Astrocyte (in vitro differentiated cells and primary cell): ENCODE results near the gene OVOL1. TPM values are rescaled to one million over a fixed set of nuclear protein-coding genes. Genes with fewer than 3 reads are reported as not detected.
"Not testable (repeated sequence)": the region's sequence is repeated elsewhere in the genome, so short reads cannot be mapped to it uniquely, and the experiment has no call there.

Source experiments
- DNase-seq: peaks from one replicate; pipeline ENCODE4 v3.0.0-alpha.2; 2010; ENCODE audit warnings: low read depth
- FAIRE-seq: peaks from 2 replicates; lab custom pipeline; 2011; peaks lifted over from hg19 to GRCh38; lab: Jason Lieb, UNC
- H2AFZ ChIP-seq: 2 replicates; pipeline ENCODE4 v1.6.0; 2012; ENCODE audit warnings: low read depth, low read length, inconsistent platforms
- H3K27ac ChIP-seq: 2 replicates; pipeline ENCODE4 v1.5.1; 2011; ENCODE audit warnings: low read depth, low read length, inconsistent platforms
- H3K27me3 ChIP-seq: 2 replicates; pipeline ENCODE4 v1.6.0; 2011; ENCODE audit warnings: low read length, inconsistent platforms; ENCODE audit not compliant: insufficient read depth
- H3K36me3 ChIP-seq: 2 replicates; pipeline ENCODE4 v1.5.1; 2011; ENCODE audit warnings: low read length, inconsistent platforms; ENCODE audit not compliant: insufficient read depth
- H3K4me1 ChIP-seq: 2 replicates; pipeline ENCODE4 v1.5.1; 2011; ENCODE audit warnings: low read length, inconsistent platforms; ENCODE audit not compliant: insufficient read depth
- H3K4me2 ChIP-seq: 2 replicates; pipeline ENCODE4 v1.6.0; 2012; ENCODE audit warnings: low read length, inconsistent platforms
- H3K4me3 ChIP-seq: 2 replicates; pipeline ENCODE4 v1.5.1; 2011; ENCODE audit warnings: low read depth, mild to moderate bottlenecking, low read length, inconsistent platforms; ENCODE audit not compliant: insufficient read depth
- H3K79me2 ChIP-seq: 2 replicates; pipeline ENCODE4 v1.6.0; 2012; ENCODE audit warnings: mild to moderate bottlenecking, low read length, inconsistent platforms; ENCODE audit not compliant: insufficient read depth
- H3K9ac ChIP-seq: 2 replicates; pipeline ENCODE4 v1.6.0; 2012; ENCODE audit warnings: mild to moderate bottlenecking, low read length, inconsistent platforms
- H3K9me3 ChIP-seq: 2 replicates; pipeline ENCODE4 v1.5.1; 2012; ENCODE audit warnings: low read depth, mild to moderate bottlenecking, low read length, inconsistent platforms; ENCODE audit not compliant: insufficient read depth
- H4K20me1 ChIP-seq: 2 replicates; pipeline ENCODE4 v1.6.0; 2012; ENCODE audit warnings: low read length, inconsistent platforms; ENCODE audit not compliant: insufficient read depth
- H3K27ac Mint-ChIP-seq: one replicate; pipeline ENCODE4 v1.8.0; 2021; ENCODE audit warnings: mild to moderate bottlenecking, mixed read lengths; ENCODE audit not compliant: unreplicated experiment
- H3K27me3 Mint-ChIP-seq: one replicate; pipeline ENCODE4 v1.8.0; 2021; ENCODE audit warnings: low read depth, mixed read lengths; ENCODE audit not compliant: unreplicated experiment
- H3K36me3 Mint-ChIP-seq: one replicate; pipeline ENCODE4 v1.8.0; 2021; ENCODE audit warnings: low read depth, mixed read lengths; ENCODE audit not compliant: unreplicated experiment
- H3K4me1 Mint-ChIP-seq: one replicate; pipeline ENCODE4 v1.8.0; 2021; ENCODE audit warnings: low read depth, mixed read lengths; ENCODE audit not compliant: unreplicated experiment
- H3K4me3 Mint-ChIP-seq: one replicate; pipeline ENCODE4 v1.8.0; 2021; ENCODE audit warnings: mild to moderate bottlenecking, moderate library complexity, mixed read lengths; ENCODE audit not compliant: unreplicated experiment
- H3K9me3 Mint-ChIP-seq: one replicate; pipeline ENCODE4 v1.8.0; 2021; ENCODE audit warnings: mild to moderate bottlenecking, mixed read lengths; ENCODE audit not compliant: unreplicated experiment
- CTCF ChIP-seq: IDR thresholded peaks from 2 replicates; pipeline ENCODE4 v1.5.1; 2011; ENCODE audit warnings: low read depth, mild to moderate bottlenecking, inconsistent platforms, low read length, moderate library complexity; ENCODE audit not compliant: insufficient read depth
- EZH2 ChIP-seq: IDR thresholded peaks from 2 replicates; pipeline ENCODE4 v1.6.1; 2012; ENCODE audit warnings: mild to moderate bottlenecking, low read length, inconsistent platforms; ENCODE audit not compliant: insufficient read depth
- total RNA-seq: library from RNA; stranded (reverse); gene quantifications from 2 replicates; pipeline ENCODE4 v1.2.1, GENCODE V29; 2021

OVOL1 gene
- total RNA-seq, 1 donor from 2014 or later: 1.0 TPM

- Mint-ChIP-seq H3K27me3 (peaks cover under 1% of the 10 kb centered on the region), H3K4me1 (no peaks in the 10 kb centered on the region), H3K4me3 (no peak overlapping the region), H3K9me3 (peaks cover 7% of the 10 kb centered on the region), H3K36me3 (peaks cover 2% of the 10 kb centered on the region), H3K27ac (no peak overlapping the region)
- Histone ChIP-seq H2AFZ (no peak overlapping the region), H3K9ac (no peak overlapping the region), H3K4me3 (no peak overlapping the region), H3K4me2 (no peak overlapping the region), H3K36me3 (no peaks in the 10 kb centered on the region), H3K9me3 (no peaks in the 10 kb centered on the region), H4K20me1 (no peaks in the 10 kb centered on the region), H3K27ac (no peak overlapping the region), H3K79me2 (no peaks in the 10 kb centered on the region), H3K4me1 (no peaks in the 10 kb centered on the region), H3K27me3 (no peaks in the 10 kb centered on the region)
- DNase-seq (no peak), FAIRE-seq (no peak)
- TF ChIP-seq EZH2 (no peak), CTCF (no peak)
Measured at GRCh38 chr11:65764434-65764833, 22.4 kb upstream of the OVOL1 start.

- H3K27ac Mint-ChIP-seq: no peak overlapping the region
- DNase-seq (peak; percentile 71), FAIRE-seq (no peak)
- no peak overlapping the region for H2AFZ ChIP-seq
- H3K27me3 Mint-ChIP-seq: no peaks in the 10 kb centered on the region
- H3K36me3 Mint-ChIP-seq: peaks cover 2% of the 10 kb centered on the region
- H3K4me1 ChIP-seq: no peaks in the 10 kb centered on the region
- no peak overlapping the region for H3K4me3 ChIP-seq
- no peak overlapping the region for H3K9ac ChIP-seq
- no peaks in the 10 kb centered on the region for H3K27me3 ChIP-seq
- no peak overlapping the region for H3K4me3 Mint-ChIP-seq
- no peak overlapping the region for H3K4me2 ChIP-seq
- H3K4me1 Mint-ChIP-seq: no peaks in the 10 kb centered on the region
- TF ChIP-seq CTCF (no peak), EZH2 (no peak)
- H3K27ac ChIP-seq: no peak overlapping the region
- no peaks in the 10 kb centered on the region for H4K20me1 ChIP-seq
- H3K9me3 ChIP-seq: no peaks in the 10 kb centered on the region
- H3K79me2 ChIP-seq: no peaks in the 10 kb centered on the region
- peaks cover 8% of the 10 kb centered on the region for H3K9me3 Mint-ChIP-seq
- no peaks in the 10 kb centered on the region for H3K36me3 ChIP-seq
Measured at GRCh38 chr11:65766535-65766934, 20.3 kb upstream of the OVOL1 start.

- Mint-ChIP-seq H3K27me3 (no peaks in the 10 kb centered on the region), H3K36me3 (peaks cover 2% of the 10 kb centered on the region), H3K4me1 (no peaks in the 10 kb centered on the region), H3K27ac (no peak overlapping the region), H3K4me3 (no peak overlapping the region), H3K9me3 (peaks cover 8% of the 10 kb centered on the region)
- DNase-seq: no peak
- H3K27me3 ChIP-seq: no peaks in the 10 kb centered on the region
- no peak for TF ChIP-seq EZH2
- no peak for TF ChIP-seq CTCF
- H4K20me1 ChIP-seq: no peaks in the 10 kb centered on the region
- H3K9ac ChIP-seq: no peak overlapping the region
- no peak for FAIRE-seq
- H3K9me3 ChIP-seq: no peaks in the 10 kb centered on the region
- no peak overlapping the region for H3K4me2 ChIP-seq
- H2AFZ ChIP-seq: no peak overlapping the region
- no peak overlapping the region for H3K4me3 ChIP-seq
- H3K4me1 ChIP-seq: no peaks in the 10 kb centered on the region
- no peaks in the 10 kb centered on the region for H3K36me3 ChIP-seq
- no peak overlapping the region for H3K27ac ChIP-seq
- H3K79me2 ChIP-seq: no peaks in the 10 kb centered on the region
Measured at GRCh38 chr11:65767406-65767805, 19.5 kb upstream of the OVOL1 start.

GRCh38 chr11:65767806-65768205 lies 19.1 kb upstream of the OVOL1 start:
- not testable (repeated sequence) for H3K4me3 ChIP-seq, H3K9me3 Mint-ChIP-seq, FAIRE-seq, H3K27me3 ChIP-seq, H3K4me1 ChIP-seq, H3K36me3 ChIP-seq, H3K27me3 Mint-ChIP-seq, H3K79me2 ChIP-seq, H3K27ac Mint-ChIP-seq, H3K36me3 Mint-ChIP-seq, H3K4me2 ChIP-seq, H3K9ac ChIP-seq, H3K4me1 Mint-ChIP-seq, H3K27ac ChIP-seq, H3K4me3 Mint-ChIP-seq, H4K20me1 ChIP-seq, DNase-seq, H2AFZ ChIP-seq, H3K9me3 ChIP-seq
